ENCODE results near the gene AJM1.

Gene AJM1

DNA sequence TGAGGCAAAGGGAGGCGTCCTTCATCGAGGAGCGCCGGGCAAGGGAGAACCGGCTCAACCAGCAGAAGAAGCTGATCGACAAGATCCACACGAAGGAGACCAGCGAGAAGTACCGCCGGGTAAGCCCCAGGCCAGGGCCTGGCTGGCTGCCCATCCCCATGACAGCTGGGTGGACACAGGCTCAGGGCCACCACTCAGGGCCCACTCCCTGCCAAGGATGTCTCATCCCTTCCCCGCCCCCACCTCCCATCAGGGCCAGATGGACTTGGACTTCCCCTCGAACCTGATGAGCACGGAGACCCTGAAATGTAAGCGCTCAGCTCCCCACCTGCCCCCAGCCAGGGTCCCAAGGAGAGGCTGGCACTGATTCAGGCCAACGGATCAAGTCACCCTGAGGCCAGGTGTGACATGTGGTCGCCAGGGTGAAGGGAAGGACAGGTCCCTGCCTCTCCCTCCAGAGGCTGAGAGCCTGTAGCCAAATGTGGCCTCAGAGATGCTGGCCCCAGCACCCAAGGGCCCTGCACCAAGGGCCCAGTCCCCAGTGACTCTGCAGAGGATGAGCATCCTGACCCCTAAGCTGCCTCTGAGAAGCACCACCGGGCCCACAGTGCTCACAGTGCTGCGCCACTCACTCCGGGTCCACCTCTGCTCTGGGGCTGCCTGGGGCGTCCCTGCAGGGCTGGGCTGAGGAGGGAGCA is 37.6 kb upstream of the AJM1 start:
- TF ChIP-seq, protein P1, sequence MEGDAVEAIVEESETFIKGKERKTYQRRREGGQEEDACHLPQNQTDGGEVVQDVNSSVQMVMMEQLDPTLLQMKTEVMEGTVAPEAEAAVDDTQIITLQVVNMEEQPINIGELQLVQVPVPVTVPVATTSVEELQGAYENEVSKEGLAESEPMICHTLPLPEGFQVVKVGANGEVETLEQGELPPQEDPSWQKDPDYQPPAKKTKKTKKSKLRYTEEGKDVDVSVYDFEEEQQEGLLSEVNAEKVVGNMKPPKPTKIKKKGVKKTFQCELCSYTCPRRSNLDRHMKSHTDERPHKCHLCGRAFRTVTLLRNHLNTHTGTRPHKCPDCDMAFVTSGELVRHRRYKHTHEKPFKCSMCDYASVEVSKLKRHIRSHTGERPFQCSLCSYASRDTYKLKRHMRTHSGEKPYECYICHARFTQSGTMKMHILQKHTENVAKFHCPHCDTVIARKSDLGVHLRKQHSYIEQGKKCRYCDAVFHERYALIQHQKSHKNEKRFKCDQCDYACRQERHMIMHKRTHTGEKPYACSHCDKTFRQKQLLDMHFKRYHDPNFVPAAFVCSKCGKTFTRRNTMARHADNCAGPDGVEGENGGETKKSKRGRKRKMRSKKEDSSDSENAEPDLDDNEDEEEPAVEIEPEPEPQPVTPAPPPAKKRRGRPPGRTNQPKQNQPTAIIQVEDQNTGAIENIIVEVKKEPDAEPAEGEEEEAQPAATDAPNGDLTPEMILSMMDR (conservative IDR thresholded peaks at IDR 0.05; ENCODE audit: low read depth) = no peak
- POLR2A ChIA-PET (ENCODE audit: low non-redundant PET) = interaction anchor here (0.6 kb wide), 1 partner anchor 15 kb away, joined by 3 read pairs; no protein-coding TSS in a partner anchor

DNA sequence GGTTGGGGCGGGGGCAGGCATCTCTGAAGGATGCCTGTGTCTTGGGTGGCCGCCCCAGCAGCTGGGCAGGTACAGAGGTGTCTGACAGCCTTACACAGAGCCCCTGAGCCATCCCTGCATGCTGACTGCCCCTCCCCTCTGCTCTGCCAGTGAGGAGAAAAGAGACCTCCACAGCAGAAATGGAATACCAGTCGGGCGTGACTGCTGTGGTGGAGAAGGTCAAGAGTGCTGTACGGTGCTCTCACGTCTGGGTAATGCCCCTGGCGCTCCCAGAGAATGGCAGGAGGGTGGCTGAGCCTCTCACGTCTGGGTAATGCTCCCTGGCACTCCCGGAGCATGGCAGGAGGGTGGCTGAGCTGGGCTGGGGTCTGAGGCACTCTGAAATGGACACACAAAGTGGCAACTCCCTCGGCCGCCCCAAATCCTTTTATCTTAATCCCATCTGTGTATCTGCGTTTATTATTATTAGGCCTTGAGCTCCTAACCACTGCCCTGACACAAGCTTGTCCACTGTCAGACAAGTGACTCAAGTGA is 37.0 kb upstream of the AJM1 start:
- peak overlapping the region; percentile 91 for H3K27ac ChIP-seq
- ChIA-PET CTCF (interaction anchor here (1.4 to 3.4 kb wide), 2 partner anchors 10 to 13 kb away, joined by 5 to 16 read pairs; partner anchors contain the start of gene TMEM141), POLR2A (ENCODE audit: low non-redundant PET) (interaction anchor here (0.7 kb wide), 1 partner anchor 27 kb away, joined by 3 read pairs; no protein-coding TSS in a partner anchor)
- DNase-seq (ENCODE audit: low spot score) = no peak
- TF ChIP-seq, protein P1 (conservative IDR thresholded peaks at IDR 0.05; ENCODE audit: low read depth) = no peak

More for the DNA sequence above, 37.6 kb upstream of the AJM1 start:
- peak overlapping the region; percentile 91 for H3K27ac ChIP-seq
- no peak for DNase-seq (ENCODE audit: low spot score)
- CTCF ChIA-PET = interaction anchor here (0.9 to 3.4 kb wide), 3 partner anchors 12 to 242 kb away, joined by 3 to 16 read pairs (median 4); partner anchors contain the start of gene TMEM141

DNA sequence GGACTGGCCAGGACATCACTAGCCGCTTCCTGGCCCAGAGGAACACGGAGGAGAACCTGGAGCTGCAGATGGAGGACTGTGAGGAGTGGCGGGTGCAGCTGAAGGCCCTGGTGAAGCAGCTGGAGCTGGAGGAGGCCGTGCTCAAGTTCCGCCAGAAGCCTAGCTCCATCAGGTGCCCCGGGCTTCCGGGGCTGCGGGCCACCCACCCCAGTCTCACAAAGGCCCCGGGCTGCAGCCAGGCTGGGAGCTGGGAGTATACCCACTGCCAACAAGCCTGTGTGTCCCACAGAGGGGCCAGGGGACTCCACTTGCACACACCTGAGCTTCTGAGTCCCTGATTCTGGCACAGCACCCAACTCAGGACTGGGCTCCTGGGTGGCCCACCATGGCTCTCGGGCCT is 36.2 kb upstream of the AJM1 start:
- POLR2A ChIA-PET (ENCODE audit: low non-redundant PET) = interaction anchor here (0.7 to 1.4 kb wide), 2 partner anchors 14 to 26 kb away, joined by 3 to 5 read pairs; no protein-coding TSS in a partner anchor
- no peak for DNase-seq (ENCODE audit: low spot score)
- H3K27ac ChIP-seq = peak overlapping the region; percentile 91
- TF ChIP-seq, protein P1 (conservative IDR thresholded peaks at IDR 0.05; ENCODE audit: low read depth) = no peak
- CTCF ChIA-PET = interaction anchor here (1.4 to 3.4 kb wide), 2 partner anchors 9 to 14 kb away, joined by 5 to 16 read pairs; partner anchors contain the start of gene TMEM141

DNA sequence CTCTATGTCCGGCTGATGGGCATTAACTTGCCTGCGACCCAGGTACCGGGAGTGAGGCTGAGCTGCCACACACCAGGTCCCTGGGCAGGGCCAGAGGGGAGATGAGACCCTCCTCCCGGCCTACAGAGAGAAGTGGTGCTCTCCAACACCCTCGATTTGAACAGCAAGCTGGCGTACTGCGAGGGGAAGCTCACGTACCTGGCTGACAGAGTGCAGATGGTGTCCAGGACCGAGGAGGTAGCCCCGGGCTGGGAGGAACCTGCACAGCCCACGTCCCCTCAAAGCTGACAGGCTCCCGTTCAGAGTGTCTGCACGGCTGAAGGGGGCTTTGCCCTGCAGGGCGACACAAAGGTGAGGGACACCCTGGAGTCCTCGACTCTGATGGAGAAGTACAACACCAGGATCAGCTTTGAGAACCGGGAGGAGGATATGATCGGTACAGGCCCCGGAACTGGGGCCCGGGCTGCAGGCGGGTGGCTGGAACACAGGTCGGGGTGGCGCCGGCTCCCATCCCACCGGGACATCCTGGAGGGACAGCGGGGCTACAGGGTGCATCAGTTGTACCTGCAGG is 35.6 kb upstream of the AJM1 start:
- CTCF ChIA-PET = interaction anchor here (0.6 to 3.4 kb wide), 4 partner anchors 9 to 228 kb away, joined by 3 to 16 read pairs (median 4); partner anchors contain the start of gene TMEM141
- peak overlapping the region; percentile 91 for H3K27ac ChIP-seq
- POLR2A ChIA-PET (ENCODE audit: low non-redundant PET) = interaction anchor here (0.6 to 1.4 kb wide), 2 partner anchors 10 to 14 kb away, joined by 5 to 6 read pairs; no protein-coding TSS in a partner anchor
- TF ChIP-seq, protein P1 (conservative IDR thresholded peaks at IDR 0.05; ENCODE audit: low read depth) = no peak
- no peak for DNase-seq (ENCODE audit: low spot score)

DNA sequence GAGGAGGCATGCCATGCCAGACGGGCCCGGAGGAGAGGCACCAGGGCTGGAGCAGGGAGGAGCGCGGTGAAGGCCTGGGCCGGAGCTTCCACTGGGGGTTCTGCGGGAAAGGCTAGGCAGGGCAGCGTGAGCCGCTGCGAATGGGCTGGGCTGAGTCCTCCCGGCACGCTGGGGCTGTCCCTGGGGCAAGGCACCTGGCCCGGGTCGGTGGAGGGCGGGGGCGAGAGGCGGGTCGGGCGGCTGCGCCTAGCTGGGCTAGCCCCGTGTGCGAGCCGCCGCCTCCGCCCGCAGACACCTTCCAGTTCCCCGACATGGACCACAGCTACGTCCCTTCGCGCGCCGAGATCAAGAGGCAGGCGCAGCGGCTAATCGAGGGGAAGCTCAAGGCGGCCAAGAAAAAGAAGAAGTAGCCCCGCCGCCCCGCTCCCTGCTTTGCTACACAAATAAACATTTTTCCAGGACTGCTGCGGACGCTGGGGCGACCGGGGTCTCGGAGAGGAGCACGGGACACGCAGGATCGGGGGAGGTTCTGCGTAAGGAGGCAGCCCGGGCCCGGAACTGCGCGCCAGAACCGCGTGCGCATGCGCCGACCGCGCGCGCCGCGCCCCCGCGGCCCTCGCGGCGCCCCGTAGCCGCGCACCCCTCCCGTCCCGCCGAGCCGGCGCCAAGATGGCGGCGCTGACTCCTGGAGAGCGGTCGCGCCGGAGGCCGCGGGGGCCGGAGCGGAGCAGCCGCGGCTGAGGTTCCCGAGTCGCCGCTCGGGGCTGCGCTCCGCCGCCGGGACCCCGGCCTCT is 34.8 kb upstream of the AJM1 start, which contains the start of gene RABL6:
Gene RABL6, plus strand, starts transcription at position 668 of the 794 bp plus-strand sequence. CDS start 249 bp downstream, outside the sequence.
- POLR2A ChIA-PET (ENCODE audit: low non-redundant PET) = interaction anchor here (0.6 to 1.4 kb wide), 3 partner anchors 9 to 15 kb away, joined by 5 to 8 read pairs (median 6); no protein-coding TSS in a partner anchor
- CTCF ChIA-PET = interaction anchor here (0.6 to 3.4 kb wide), 4 partner anchors 15 to 227 kb away, joined by 3 to 16 read pairs (median 4); partner anchors contain the start of gene TMEM141
- TF ChIP-seq, protein P1 (conservative IDR thresholded peaks at IDR 0.05; ENCODE audit: low read depth) = no peak
- H3K27ac ChIP-seq = peak within 1 kb of the TSS; percentile 91
- DNase-seq (ENCODE audit: low spot score) = peak; percentile 97

Data from RWPE1 (cell line).